DMS153 (cell line): ENCODE measurements around the gene EXOC2.

Source experiments
- DNase-seq: peaks from one replicate; lab custom pipeline; 2025; lab: John Stamatoyannopoulos, UW

EXOC2 gene

GRCh38 chr6:493840-494239, 199.1 kb downstream of the EXOC2 start:
- DNase-seq, result no peak

GRCh38 chr6:492816-493414, 200.0 kb downstream of the EXOC2 start:
- DNase-seq, result no peak

DNA sequence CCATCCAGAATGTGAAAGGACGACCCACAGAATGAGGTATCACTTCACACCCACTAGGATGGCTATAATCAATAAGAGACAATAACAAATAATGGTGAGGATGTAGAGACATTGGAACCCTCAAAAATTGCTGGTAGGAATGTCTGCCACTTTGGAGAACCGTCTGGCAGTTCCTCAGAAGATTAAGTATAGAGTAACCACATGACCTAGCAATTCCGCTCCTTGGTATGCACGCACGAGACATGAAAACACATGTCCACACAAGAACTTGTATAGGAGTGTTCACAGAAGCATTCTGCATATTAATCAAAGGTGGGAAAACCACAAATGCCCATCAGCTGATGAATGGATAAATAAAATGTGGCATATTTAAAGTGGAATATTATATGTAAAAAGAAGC, 200.8 kb downstream of the EXOC2 start:
- no peak for DNase-seq

GRCh38 chr6:491233-491632, 201.7 kb downstream of the EXOC2 start:
- DNase-seq, result no peak

DNA sequence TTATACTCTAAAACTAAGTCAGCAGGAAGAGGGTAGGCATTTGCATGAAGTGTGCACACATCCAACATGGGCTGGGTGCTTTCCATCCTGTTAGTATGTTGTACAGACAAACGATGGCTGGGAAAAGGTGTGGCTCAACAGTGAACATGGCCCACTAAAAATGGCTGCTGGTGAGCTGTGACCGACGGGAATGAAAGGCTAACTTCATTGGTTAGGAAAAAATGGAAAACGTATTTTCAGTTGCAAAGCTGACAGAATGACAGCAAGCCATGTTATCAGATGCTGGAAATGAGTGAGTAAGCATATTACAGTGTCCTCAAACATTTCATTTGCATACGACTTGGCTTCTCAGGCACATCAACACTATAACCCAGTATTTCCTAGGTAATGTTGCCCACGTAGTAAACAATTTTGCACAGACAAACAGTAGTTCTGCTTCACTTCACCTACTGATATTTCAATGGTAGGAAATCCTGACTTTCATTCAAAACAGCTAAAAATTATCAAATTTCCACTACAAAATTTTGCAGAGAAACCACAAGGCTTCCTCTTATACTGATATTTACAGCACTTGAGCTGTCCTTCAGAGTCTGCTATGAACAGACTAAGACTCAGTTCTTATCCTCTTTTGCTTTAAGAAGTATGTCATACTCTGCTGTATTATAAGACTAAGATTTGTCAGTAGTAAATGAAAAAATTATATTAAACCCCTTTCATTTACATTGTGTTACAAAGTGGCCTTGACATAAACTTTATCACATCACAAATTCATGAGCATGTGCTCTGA, 202.5 kb downstream of the EXOC2 start:
- no peak for DNase-seq

- DNase-seq, result no peak
Measured at GRCh38 chr6:489762-490161, 203.2 kb downstream of the EXOC2 start.

DNA sequence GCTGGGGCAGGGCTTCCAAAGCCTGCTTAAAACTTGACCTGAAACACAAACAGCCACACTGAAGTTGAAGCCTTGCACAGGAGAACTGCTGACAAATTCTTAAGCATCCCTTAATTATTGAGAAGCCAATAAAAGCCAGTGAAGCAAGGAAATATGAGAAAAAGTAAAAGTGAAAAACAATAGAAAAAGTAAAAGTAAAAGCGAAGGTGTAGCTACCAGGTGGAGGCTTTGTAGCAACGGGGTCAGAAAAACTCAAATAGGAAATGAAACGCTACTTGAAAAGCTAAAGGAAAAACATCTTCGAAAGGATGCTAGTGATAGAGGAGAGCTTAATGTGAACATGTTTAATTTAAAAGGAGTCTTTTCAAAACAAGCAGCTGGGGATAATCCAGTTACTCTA, 203.9 kb downstream of the EXOC2 start:
- DNase-seq, result no peak

DNA sequence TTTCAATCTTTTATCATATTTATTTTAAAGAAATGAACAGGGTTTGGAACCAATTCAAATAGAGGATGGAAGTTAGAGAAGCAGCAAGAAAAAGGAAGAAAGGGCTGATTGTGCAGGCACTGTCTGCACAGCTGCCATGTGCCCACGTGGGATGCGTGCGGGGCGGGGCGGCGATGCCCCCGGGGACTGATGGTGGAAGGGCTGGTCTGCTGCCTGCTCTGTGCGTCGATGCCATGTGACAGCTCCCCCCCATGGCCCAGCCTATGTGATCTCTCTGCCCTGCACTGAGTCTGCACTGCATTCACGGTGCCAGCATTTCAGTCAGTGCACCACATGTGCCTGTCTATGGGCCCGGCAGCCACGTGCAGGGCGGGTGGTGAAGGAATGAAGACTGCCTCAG, 205.0 kb downstream of the EXOC2 start:
- DNase-seq, result no peak

- no peak for DNase-seq
Measured at GRCh38 chr6:485655-486170, 207.2 kb downstream of the EXOC2 start.

DNA sequence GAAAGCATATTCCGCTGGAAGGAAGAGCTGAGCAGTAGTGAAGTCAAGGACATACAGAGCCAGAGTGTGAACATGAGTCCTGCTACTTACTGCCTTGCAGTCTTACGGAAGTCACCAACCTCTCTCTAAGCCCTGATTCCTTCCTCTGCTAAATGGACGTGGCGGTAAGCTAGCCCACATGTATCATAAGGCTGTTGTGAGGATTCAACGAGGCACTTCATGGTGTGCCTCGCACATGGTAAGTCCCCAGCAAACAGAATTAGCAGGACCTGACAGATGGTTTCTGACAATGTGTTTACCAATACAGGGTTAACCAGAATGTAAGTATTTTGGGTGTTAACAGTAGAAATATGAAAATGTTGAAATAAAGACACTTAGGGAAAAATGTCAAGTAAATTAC, 208.2 kb downstream of the EXOC2 start:
- no peak for DNase-seq

GRCh38 chr6:484086-484745, 208.7 kb downstream of the EXOC2 start:
- no peak for DNase-seq

DNA sequence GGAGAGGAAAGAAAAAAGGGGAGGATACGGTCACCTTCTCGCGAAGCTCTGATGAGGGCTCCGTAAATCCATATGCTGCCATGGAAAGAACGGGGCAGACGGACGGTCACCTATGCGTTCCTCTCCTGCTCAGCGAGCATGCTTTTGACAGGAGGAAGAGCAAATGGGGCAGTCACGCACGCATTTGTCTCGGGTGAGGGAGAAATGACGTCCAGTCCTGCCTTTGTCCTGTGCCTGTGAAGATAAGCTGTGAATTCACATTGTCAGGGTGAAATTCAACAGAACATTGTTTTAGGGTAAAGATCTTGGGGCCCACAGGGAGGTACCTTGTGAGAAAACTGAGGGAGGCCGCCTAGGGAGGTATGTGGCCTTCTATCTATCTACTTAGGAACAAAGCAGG, 217.6 kb downstream of the EXOC2 start:
- DNase-seq, result no peak

DNA sequence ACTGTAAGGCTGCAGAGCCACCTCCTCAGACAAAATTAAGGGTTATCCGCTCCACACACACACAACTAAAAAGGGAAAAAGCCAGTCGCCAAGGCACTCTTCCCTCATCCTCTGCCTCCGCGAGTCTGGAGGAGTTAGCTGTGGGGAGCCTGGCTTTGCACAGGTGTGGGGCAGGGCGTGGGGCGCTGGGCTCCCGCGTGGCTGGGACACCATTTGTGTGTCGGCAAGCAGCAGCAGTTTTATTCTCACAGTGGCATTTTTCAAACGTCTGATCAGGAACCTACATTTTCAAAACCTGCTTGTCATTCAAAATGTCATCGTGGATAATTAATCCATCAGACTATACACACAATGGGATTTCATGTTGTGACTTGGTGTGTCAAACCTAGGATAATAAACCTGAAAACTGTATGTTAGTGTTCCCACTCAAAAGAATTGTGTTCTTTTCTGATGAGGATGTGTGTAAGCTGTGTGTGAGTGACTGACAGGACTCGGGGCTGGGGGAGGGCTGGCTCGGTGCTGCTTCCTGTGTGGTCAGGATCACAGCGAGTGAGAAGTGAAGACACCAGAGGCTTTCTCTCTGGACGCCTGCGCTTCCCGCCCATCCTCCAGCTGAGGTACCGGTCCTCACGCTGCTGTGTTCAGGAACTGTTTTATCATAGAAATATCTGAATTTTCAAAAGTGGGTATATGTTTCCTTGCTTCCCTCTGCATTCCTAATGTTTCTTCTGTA, 218.3 kb downstream of the EXOC2 start:
- DNase-seq, result no peak

DNA sequence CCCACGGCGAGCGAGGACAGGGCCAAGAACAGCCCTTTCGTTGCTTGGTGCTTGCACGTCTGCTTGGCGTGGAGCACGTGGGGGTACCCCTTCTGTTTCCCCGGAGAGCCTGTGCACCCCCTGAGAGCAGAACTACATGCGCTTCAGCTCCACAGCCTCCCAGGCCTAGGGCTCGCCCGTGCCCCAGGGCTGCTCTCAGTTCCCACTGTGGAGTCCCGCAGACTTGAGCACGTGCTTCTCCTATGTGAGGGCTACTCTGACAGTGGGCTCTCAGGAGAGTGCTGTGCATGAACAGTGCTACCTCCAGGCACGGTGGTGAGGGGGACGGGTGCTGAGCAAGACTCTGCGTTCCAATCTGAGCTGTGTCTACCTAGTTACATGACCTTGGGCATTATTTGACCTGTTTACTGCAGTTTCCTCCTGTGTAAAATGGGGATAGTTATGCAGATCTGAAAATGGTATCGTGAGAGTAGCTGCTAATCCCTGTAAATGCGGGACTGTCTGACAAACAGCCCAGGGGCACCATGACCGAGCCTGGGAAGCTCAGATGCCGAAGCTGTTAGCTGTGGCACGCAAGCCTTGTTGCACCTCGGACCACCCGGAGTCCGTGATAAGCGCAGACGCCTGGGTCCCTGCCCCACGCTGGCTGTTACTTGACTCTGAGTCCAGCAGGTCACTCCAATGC, 219.0 kb downstream of the EXOC2 start:
- DNase-seq, result no peak

DNA sequence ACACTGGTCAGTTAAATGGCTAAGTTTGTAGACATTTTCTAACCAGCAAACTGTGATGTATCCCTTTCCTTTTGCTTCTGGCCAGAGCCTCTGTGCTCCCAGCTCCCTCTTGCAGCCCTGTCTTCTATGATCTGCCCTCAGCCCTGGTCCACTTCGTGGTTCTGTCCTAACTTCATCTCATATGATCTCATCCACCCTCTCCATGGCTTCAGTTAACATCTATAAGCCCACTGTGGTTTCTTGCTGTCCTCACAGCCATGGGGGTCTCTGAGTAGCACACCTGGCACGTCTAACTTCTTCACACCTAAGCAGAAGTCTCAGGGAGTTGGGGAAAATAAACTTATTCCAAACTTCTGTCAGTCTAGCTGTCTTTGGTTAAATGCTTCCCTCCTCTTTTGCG, 219.6 kb downstream of the EXOC2 start:
- no peak for DNase-seq

DNA sequence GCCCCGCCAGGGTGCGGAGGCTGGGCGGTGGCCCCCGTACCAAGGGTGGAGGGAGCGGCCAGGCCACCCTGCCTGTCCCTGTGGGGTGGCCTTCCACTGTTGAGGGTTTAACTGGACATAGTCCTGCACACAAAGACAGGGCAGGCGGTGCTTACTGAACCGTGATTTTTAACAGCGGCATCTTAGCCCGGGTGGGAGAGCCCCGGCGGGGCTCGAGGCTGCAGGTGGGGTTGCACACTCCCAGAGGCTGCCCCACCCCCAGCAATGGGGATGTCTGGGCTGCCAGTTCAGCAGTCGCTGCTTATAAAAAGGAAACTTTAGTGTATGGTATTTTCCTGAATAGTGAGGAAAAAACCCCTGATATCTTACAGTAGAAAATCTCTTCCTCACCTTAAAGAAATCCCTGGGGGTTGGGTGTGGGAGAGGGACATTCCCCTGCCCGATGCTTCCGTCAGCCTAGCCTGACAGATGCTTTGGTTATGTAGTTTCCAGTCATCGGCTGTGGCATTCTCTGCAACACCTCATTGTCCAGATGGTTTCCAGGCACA, 222.0 kb downstream of the EXOC2 start:
- no peak for DNase-seq

DNA sequence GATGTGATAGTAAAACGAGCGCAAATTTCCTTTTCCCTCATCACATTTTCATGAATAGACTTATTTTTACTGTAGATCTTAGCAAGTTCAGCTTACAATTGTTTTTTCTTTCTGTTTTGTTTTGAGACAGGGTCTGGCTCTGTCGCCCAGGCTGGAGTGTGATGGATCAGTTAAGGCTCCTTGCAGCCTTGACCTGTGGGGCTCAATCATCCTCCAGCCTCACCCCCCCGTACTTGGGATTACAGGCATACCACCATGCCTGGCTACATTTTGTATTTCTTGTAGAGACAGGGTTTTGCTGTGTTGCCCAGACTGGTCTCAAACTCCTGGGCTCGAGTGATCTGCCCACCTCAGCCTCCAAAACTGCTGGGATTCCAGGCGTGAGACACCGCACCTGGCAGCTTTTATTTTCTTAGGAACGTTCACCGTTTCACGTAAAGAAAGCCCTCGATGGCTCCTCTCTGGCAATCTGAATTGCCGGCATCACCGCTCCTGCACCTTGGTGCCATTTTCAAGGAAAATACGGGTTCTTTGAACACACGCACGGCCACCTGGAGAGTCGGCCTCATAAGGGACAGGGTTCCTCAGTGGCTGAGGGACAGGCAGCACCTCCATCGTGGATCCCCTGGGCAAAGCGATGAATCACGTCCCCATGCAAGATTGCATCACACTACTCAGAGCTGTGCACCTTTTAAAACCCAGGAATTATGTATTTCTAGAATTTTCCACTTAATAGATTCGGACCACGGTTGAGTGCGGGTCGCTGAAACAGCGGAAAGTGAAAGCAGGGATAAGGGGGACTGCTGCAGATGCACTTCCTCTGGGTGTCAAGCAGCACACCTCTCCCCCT, 222.7 kb downstream of the EXOC2 start:
- no peak for DNase-seq

GRCh38 chr6:467671-468082, 225.3 kb downstream of the EXOC2 start:
- no peak for DNase-seq

GRCh38 chr6:467111-467510, 225.8 kb downstream of the EXOC2 start:
- DNase-seq, result no peak

- DNase-seq, result no peak
Measured at GRCh38 chr6:466564-466963, 226.4 kb downstream of the EXOC2 start.
